ENCODE results near the gene ANKRD62.

GRCh38 chr18:12119358-12119757, 25.7 kb downstream of the ANKRD62 start:
- TF ChIP-seq ZNF274 (IDR thresholded peaks at IDR 0.05; ENCODE audit: low read depth, low read length) = no peak
- TF ChIP-seq SUZ12 (IDR thresholded peaks at IDR 0.05; ENCODE audit: extremely low read depth, insufficient read depth, insufficient read length) = no peak
- TF ChIP-seq YY1 (IDR thresholded peaks at IDR 0.05; ENCODE audit: insufficient read depth, insufficient read length) = no peak
